WTC11 (cell line): Measurements from ENCODE around the gene ZNF253. TPM values are rescaled to one million over a fixed set of nuclear protein-coding genes. Genes with fewer than 3 reads are reported as not detected.
A peak's percentile ranks its signal among the peaks of the same experiment; 100 is the strongest.

Experiments used
- ATAC-seq: fragments of 200-7000 bp; cut with Tn5 transposase; 2 replicates; pipeline ENCODE4 v1.10.0; 2021; ENCODE audit warnings: mild to moderate bottlenecking, moderate library complexity
- CTCF ChIA-PET: fragments of 300-600 bp; sonication (Branson Sonifier 250); formaldehyde crosslinking; loops from one replicate; lab custom pipeline; 2021; ENCODE audit warnings: antibody characterized with exemption; lab: Charles Lee
- POLR2A ChIA-PET: fragments of 350-600 bp; sonication (Branson Sonifier 250); formaldehyde crosslinking; loops from one replicate; lab custom pipeline; 2021; ENCODE audit warnings: antibody characterized with exemption; lab: Charles Lee
- DNase-seq: peaks from one replicate; pipeline ENCODE4 v3.0.0; 2021; ENCODE audit warnings: low spot score
- H3K27ac Mint-ChIP-seq: 2 replicates; pipeline ENCODE4 v1.8.0; 2021; ENCODE audit warnings: mixed read lengths
- H3K27me3 Mint-ChIP-seq: 2 replicates; pipeline ENCODE4 v1.8.0; 2021; ENCODE audit warnings: low read depth, mild to moderate bottlenecking, moderate library complexity, mixed read lengths
- H3K36me3 Mint-ChIP-seq: 2 replicates; pipeline ENCODE4 v1.8.0; 2021; ENCODE audit warnings: mixed read lengths
- H3K4me1 Mint-ChIP-seq: 2 replicates; pipeline ENCODE4 v1.8.0; 2022; ENCODE audit warnings: mixed read lengths
- H3K4me3 Mint-ChIP-seq: 2 replicates; pipeline ENCODE4 v1.8.0; 2021; ENCODE audit warnings: mild to moderate bottlenecking, moderate library complexity, mixed read lengths
- H3K9me3 Mint-ChIP-seq: 2 replicates; pipeline ENCODE4 v1.8.0; 2021; ENCODE audit warnings: mixed read lengths
- CREM ChIP-seq: sonication (generic); formaldehyde crosslinking; IDR thresholded peaks from 2 replicates; pipeline ENCODE4 v1.8.1; 2022; ENCODE audit warnings: mild to moderate bottlenecking, missing genetic modification reagents, moderate library complexity
- FOXK1 ChIP-seq: sonication (generic); formaldehyde crosslinking; IDR thresholded peaks from 2 replicates; pipeline ENCODE4 v1.8.0; 2022; ENCODE audit warnings: mild to moderate bottlenecking, moderate library complexity, missing genetic modification reagents
- GTF2I ChIP-seq: fragments of 250-450 bp; sonication (Bioruptor Pico); conservative IDR thresholded peaks from 2 replicates; pipeline ENCODE4 v1.4.0; 2021; ENCODE audit warnings: mild to moderate bottlenecking
- IRF2 ChIP-seq: sonication (generic); formaldehyde crosslinking; IDR thresholded peaks from 2 replicates; pipeline ENCODE4 v1.8.0; 2022; ENCODE audit warnings: low read depth, missing genetic modification reagents, borderline replicate concordance
- RORB ChIP-seq: fragments of 250-450 bp; sonication (Bioruptor Pico); IDR thresholded peaks from 2 replicates; pipeline ENCODE4 v1.9.0; 2021; ENCODE audit warnings: mild to moderate bottlenecking
- TEAD1 ChIP-seq: sonication (generic); formaldehyde crosslinking; IDR thresholded peaks from 2 replicates; pipeline ENCODE4 v1.8.0; 2022; ENCODE audit warnings: mild to moderate bottlenecking, missing genetic modification reagents
- ZBTB21 ChIP-seq: sonication (generic); formaldehyde crosslinking; IDR thresholded peaks from 2 replicates; pipeline ENCODE4 v1.8.1; 2023; ENCODE audit warnings: mild to moderate bottlenecking, missing genetic modification reagents, borderline replicate concordance
- ZNF219 ChIP-seq: sonication (generic); formaldehyde crosslinking; IDR thresholded peaks from 2 replicates; pipeline ENCODE4 v1.8.0; 2023; ENCODE audit warnings: missing genetic modification reagents, mild to moderate bottlenecking, borderline replicate concordance
- ZNF396 ChIP-seq: fragments of 250-450 bp; sonication (Bioruptor Pico); IDR thresholded peaks from 2 replicates; pipeline ENCODE4 v1.8.0; 2021; ENCODE audit warnings: mild to moderate bottlenecking, moderate library complexity, borderline replicate concordance
- ZNF423 ChIP-seq: fragments of 250-450 bp; sonication (Bioruptor Pico); IDR thresholded peaks from 2 replicates; pipeline ENCODE4 v2.1.2; 2022; ENCODE audit warnings: mild to moderate bottlenecking, moderate library complexity
- total RNA-seq: library from RNA; stranded (reverse); gene quantifications from 3 replicates; pipeline ENCODE4 v1.2.3, GENCODE V29; 2021
- TF ChIP-seq, protein P1 (sequence below): sonication (generic); formaldehyde crosslinking; IDR thresholded peaks from 2 replicates; pipeline ENCODE4 v1.8.0; 2022; ENCODE audit warnings: missing genetic modification reagents
- TF ChIP-seq, protein P2 (sequence below): sonication (generic); formaldehyde crosslinking; IDR thresholded peaks from 2 replicates; pipeline ENCODE4 v1.8.1; 2023; ENCODE audit warnings: mild to moderate bottlenecking, missing genetic modification reagents
- TF ChIP-seq, protein P3 (sequence below): sonication (generic); formaldehyde crosslinking; conservative IDR thresholded peaks from 2 replicates; pipeline ENCODE4 v1.8.1; 2023; ENCODE audit warnings: mild to moderate bottlenecking, low read depth, missing genetic modification reagents, moderate library complexity
- TF ChIP-seq, protein P4 (sequence below): sonication (generic); formaldehyde crosslinking; IDR thresholded peaks from 2 replicates; pipeline ENCODE4 v1.8.1; 2022; ENCODE audit warnings: missing genetic modification reagents, borderline replicate concordance
- TF ChIP-seq, protein P5 (sequence below): sonication (generic); formaldehyde crosslinking; IDR thresholded peaks from 2 replicates; pipeline ENCODE4 v1.8.1; 2022; ENCODE audit warnings: mild to moderate bottlenecking, missing genetic modification reagents, moderate library complexity, borderline replicate concordance
- TF ChIP-seq, protein P6 (sequence below): sonication (generic); formaldehyde crosslinking; IDR thresholded peaks from 2 replicates; pipeline ENCODE4 v1.8.1; 2023; ENCODE audit warnings: mild to moderate bottlenecking, missing genetic modification reagents, borderline replicate concordance

The ZNF253 gene
- total RNA-seq, 1 experiment from 2014 or later = 43.6 TPM

DNA sequence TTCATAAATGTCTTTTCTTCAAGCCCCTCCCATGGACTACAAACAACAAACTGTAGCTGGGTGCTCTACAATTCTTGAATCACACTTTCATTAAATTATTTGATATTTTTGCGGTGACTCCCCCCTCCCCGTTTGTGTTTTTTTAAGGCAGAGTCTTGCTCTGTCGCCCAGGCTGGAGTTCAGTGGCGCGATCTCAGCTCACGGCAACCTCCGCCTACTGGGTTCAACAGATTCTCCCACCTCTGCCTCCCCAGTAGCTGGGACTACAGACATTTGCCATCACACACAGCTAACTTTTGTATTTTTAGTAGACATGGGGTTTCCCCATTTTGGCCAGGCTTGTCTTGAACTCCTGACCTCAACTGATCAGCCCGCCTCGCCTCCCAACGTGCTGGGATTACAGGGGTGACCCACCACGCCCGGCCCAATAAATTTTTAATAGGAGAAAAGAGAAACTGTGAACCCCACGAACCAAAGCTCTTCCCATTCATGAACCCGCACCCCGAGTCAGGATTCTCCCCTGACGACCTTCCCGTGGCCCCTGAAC, 44.8 kb upstream of the ZNF253 start:
- peaks cover 28% of the 10 kb centered on the region for H3K9me3 Mint-ChIP-seq

DNA sequence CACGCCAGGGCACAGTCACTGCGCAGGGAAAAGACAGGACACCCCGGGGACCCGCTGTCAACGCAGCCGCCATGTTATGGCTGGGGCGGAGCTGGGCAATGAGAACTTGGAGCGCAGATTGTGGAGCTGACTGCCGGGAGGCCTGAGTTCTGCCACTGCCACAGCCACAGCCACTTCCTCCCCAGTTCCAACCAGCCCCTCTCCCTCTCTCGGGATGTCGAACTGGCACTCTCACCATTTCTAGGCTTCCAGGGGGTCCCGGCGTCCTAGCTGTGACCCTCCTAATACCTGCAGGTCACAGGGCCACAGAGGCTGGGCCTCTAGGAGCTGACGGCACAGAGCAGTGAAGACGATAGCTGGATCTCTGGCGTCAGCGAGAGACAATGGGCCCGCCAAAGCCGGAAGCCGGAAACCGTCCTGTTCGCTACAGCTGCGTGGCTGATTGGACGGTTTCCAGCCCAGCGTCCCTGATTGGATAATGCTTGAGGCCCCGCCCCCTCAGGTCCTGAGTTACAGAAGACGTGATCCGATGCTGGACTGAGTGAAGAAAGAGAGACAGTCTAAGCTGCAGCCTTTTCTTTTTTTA, 44.2 kb upstream of the ZNF253 start, which contains the start of gene ZNF506:
Gene ZNF506 (minus strand): TSS at position 385 of the 586 bp plus-strand sequence. CDS start 147 bp downstream, at position 238.
- Mint-ChIP-seq H3K27me3 (peaks cover 10% of the 10 kb centered on the region), H3K4me3 (peak within 1 kb of the TSS; percentile 100), H3K4me1 (no peaks in the 10 kb centered on the region), H3K36me3 (no peaks in the 10 kb centered on the region; the same call in 1 of the 2 replicates), H3K27ac (peak within 1 kb of the TSS; percentile 97), H3K9me3 (peaks cover 32% of the 10 kb centered on the region)
- ChIA-PET CTCF (interaction anchor here (0.8 to 1.8 kb wide), 11 partner anchors 39 to 269 kb away, joined by 3 to 7 read pairs (median 4); partner anchors contain the start of genes ZNF253 and ZNF93), POLR2A (interaction anchor here (0.8 to 2.4 kb wide), 9 partner anchors 39 to 530 kb away, joined by 3 to 32 read pairs (median 8); partner anchors contain the start of genes ATP13A1, ZNF101, ZNF14 and ZNF253)
- DNase-seq (peak; percentile 97), ATAC-seq (peak; percentile 97)
- TF ChIP-seq TEAD1 (CRISPR knock-in tag) (peak; percentile 27; the same call in 1 of the 2 replicates), FOXK1 (CRISPR knock-in tag) (peak; percentile 73), CREM (CRISPR knock-in tag) (no peak), ZNF219 (CRISPR knock-in tag) (no peak), IRF2 (CRISPR knock-in tag) (no peak), RORB (CRISPR knock-in tag) (no peak), ZBTB21 (peak; percentile 70; the same call in 1 of the 2 replicates), ZNF396 (no peak), ZNF423 (CRISPR knock-in tag) (no peak)
- TF ChIP-seq, protein P1, sequence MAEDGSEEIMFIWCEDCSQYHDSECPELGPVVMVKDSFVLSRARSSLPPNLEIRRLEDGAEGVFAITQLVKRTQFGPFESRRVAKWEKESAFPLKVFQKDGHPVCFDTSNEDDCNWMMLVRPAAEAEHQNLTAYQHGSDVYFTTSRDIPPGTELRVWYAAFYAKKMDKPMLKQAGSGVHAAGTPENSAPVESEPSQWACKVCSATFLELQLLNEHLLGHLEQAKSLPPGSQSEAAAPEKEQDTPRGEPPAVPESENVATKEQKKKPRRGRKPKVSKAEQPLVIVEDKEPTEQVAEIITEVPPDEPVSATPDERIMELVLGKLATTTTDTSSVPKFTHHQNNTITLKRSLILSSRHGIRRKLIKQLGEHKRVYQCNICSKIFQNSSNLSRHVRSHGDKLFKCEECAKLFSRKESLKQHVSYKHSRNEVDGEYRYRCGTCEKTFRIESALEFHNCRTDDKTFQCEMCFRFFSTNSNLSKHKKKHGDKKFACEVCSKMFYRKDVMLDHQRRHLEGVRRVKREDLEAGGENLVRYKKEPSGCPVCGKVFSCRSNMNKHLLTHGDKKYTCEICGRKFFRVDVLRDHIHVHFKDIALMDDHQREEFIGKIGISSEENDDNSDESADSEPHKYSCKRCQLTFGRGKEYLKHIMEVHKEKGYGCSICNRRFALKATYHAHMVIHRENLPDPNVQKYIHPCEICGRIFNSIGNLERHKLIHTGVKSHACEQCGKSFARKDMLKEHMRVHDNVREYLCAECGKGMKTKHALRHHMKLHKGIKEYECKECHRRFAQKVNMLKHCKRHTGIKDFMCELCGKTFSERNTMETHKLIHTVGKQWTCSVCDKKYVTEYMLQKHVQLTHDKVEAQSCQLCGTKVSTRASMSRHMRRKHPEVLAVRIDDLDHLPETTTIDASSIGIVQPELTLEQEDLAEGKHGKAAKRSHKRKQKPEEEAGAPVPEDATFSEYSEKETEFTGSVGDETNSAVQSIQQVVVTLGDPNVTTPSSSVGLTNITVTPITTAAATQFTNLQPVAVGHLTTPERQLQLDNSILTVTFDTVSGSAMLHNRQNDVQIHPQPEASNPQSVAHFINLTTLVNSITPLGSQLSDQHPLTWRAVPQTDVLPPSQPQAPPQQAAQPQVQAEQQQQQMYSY (CRISPR knock-in tag) = no peak
- TF ChIP-seq, protein P2, sequence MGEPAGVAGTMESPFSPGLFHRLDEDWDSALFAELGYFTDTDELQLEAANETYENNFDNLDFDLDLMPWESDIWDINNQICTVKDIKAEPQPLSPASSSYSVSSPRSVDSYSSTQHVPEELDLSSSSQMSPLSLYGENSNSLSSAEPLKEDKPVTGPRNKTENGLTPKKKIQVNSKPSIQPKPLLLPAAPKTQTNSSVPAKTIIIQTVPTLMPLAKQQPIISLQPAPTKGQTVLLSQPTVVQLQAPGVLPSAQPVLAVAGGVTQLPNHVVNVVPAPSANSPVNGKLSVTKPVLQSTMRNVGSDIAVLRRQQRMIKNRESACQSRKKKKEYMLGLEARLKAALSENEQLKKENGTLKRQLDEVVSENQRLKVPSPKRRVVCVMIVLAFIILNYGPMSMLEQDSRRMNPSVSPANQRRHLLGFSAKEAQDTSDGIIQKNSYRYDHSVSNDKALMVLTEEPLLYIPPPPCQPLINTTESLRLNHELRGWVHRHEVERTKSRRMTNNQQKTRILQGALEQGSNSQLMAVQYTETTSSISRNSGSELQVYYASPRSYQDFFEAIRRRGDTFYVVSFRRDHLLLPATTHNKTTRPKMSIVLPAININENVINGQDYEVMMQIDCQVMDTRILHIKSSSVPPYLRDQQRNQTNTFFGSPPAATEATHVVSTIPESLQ (CRISPR knock-in tag) = no peak
- TF ChIP-seq, protein P3, sequence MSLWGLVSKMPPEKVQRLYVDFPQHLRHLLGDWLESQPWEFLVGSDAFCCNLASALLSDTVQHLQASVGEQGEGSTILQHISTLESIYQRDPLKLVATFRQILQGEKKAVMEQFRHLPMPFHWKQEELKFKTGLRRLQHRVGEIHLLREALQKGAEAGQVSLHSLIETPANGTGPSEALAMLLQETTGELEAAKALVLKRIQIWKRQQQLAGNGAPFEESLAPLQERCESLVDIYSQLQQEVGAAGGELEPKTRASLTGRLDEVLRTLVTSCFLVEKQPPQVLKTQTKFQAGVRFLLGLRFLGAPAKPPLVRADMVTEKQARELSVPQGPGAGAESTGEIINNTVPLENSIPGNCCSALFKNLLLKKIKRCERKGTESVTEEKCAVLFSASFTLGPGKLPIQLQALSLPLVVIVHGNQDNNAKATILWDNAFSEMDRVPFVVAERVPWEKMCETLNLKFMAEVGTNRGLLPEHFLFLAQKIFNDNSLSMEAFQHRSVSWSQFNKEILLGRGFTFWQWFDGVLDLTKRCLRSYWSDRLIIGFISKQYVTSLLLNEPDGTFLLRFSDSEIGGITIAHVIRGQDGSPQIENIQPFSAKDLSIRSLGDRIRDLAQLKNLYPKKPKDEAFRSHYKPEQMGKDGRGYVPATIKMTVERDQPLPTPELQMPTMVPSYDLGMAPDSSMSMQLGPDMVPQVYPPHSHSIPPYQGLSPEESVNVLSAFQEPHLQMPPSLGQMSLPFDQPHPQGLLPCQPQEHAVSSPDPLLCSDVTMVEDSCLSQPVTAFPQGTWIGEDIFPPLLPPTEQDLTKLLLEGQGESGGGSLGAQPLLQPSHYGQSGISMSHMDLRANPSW = no peak
- TF ChIP-seq, protein P4, sequence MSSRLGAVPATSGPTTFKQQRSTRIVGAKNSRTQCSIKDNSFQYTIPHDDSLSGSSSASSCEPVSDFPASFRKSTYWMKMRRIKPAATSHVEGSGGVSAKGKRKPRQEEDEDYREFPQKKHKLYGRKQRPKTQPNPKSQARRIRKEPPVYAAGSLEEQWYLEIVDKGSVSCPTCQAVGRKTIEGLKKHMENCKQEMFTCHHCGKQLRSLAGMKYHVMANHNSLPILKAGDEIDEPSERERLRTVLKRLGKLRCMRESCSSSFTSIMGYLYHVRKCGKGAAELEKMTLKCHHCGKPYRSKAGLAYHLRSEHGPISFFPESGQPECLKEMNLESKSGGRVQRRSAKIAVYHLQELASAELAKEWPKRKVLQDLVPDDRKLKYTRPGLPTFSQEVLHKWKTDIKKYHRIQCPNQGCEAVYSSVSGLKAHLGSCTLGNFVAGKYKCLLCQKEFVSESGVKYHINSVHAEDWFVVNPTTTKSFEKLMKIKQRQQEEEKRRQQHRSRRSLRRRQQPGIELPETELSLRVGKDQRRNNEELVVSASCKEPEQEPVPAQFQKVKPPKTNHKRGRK (CRISPR knock-in tag) = no peak
- TF ChIP-seq, protein P5, sequence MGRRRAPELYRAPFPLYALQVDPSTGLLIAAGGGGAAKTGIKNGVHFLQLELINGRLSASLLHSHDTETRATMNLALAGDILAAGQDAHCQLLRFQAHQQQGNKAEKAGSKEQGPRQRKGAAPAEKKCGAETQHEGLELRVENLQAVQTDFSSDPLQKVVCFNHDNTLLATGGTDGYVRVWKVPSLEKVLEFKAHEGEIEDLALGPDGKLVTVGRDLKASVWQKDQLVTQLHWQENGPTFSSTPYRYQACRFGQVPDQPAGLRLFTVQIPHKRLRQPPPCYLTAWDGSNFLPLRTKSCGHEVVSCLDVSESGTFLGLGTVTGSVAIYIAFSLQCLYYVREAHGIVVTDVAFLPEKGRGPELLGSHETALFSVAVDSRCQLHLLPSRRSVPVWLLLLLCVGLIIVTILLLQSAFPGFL (CRISPR knock-in tag) = no peak
- TF ChIP-seq, protein P6, sequence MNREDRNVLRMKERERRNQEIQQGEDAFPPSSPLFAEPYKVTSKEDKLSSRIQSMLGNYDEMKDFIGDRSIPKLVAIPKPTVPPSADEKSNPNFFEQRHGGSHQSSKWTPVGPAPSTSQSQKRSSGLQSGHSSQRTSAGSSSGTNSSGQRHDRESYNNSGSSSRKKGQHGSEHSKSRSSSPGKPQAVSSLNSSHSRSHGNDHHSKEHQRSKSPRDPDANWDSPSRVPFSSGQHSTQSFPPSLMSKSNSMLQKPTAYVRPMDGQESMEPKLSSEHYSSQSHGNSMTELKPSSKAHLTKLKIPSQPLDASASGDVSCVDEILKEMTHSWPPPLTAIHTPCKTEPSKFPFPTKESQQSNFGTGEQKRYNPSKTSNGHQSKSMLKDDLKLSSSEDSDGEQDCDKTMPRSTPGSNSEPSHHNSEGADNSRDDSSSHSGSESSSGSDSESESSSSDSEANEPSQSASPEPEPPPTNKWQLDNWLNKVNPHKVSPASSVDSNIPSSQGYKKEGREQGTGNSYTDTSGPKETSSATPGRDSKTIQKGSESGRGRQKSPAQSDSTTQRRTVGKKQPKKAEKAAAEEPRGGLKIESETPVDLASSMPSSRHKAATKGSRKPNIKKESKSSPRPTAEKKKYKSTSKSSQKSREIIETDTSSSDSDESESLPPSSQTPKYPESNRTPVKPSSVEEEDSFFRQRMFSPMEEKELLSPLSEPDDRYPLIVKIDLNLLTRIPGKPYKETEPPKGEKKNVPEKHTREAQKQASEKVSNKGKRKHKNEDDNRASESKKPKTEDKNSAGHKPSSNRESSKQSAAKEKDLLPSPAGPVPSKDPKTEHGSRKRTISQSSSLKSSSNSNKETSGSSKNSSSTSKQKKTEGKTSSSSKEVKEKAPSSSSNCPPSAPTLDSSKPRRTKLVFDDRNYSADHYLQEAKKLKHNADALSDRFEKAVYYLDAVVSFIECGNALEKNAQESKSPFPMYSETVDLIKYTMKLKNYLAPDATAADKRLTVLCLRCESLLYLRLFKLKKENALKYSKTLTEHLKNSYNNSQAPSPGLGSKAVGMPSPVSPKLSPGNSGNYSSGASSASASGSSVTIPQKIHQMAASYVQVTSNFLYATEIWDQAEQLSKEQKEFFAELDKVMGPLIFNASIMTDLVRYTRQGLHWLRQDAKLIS (CRISPR knock-in tag) = no peak

More for the DNA sequence above, 44.8 kb upstream of the ZNF253 start:
- peaks cover under 1% of the 10 kb centered on the region; the same call in 1 of the 2 replicates for H3K36me3 Mint-ChIP-seq
- peak overlapping the region; percentile 97 for H3K27ac Mint-ChIP-seq
- no peak for ATAC-seq
- CTCF ChIA-PET = interaction anchor here (1.0 to 1.8 kb wide), 9 partner anchors 40 to 268 kb away, joined by 3 to 7 read pairs (median 4); partner anchors contain the start of gene ZNF253
- TF ChIP-seq GTF2I (CRISPR knock-in tag) = no peak
- TF ChIP-seq TEAD1 (CRISPR knock-in tag) = 0 out of 2 replicates have a peak, but pooled peaks have one; percentile 1
- POLR2A ChIA-PET = interaction anchor here (1.0 to 2.4 kb wide), 8 partner anchors 40 to 531 kb away, joined by 3 to 32 read pairs (median 10); partner anchors contain the start of genes ATP13A1, ZNF101, ZNF14 and ZNF253
- peaks cover 10% of the 10 kb centered on the region; the same call in 1 of the 2 replicates for H3K27me3 Mint-ChIP-seq
- H3K4me3 Mint-ChIP-seq = peak overlapping the region; percentile 100
- no peak for DNase-seq
- H3K4me1 Mint-ChIP-seq = no peaks in the 10 kb centered on the region
